ENCODE data around the gene TTC16. TPM values are rescaled to one million over a fixed set of nuclear protein-coding genes. Genes with fewer than 3 reads are reported as not detected.

Gene TTC16
- total and polyA plus RNA-seq, 2 of the 8 experiments (the other 6 are each of a cell fraction or from before 2014, with no cell fraction given): 0.03 TPM; not detected in 1

DNA sequence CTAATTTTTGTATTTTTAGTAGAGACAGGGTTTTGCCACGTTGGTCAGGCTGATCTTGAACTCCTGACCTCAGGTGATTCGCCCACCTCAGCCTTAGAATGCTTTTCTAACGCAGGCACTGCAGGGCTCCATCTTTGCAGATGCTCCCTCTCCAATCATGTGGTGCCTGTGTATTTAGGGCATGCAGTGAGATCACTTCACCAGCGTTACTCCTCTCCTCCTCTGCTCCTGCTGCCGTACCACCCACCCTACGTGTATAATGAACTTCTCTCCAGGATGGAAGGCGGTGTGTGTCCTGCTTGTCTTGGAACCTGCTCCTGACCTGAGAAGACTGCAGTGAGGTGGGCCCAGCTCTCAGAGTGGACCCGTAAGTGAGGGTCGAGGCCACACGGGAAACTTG, 22.7 kb upstream of the TTC16 start:
- Histone ChIP-seq H2BK5ac (ENCODE audit: low read depth, low read length) (no peak overlapping the region), H4K8ac (ENCODE audit: extremely low read depth, insufficient read depth, low read length) (no peak overlapping the region), H3K27ac (ENCODE audit: low read depth, low read length) (no peak overlapping the region; the same call in 1 of the 2 replicates), H2AK5ac (ENCODE audit: low read depth, low read length) (no peak overlapping the region), H3K9ac (replicated peaks in 1 of 4; ENCODE audit: extremely low read depth in 1 of 4, low read depth in 3 of 4, low read length in 3 of 4) (no peak overlapping the region; a peak in 1 of 7 replicates), H3K23ac (ENCODE audit: insufficient read length) (no peak overlapping the region), H3K79me1 (ENCODE audit: low read depth, low read length) (no peaks in the 10 kb centered on the region), H3K4ac (replicated peaks; ENCODE audit: insufficient read length, low read depth, low read length) (no peak overlapping the region), H3K36me3 (ENCODE audit: control insufficient read depth in 2 of 4, insufficient read depth in 4 of 4, low read length in 3 of 4) (peaks cover 0 to 3% (median 2%) of the 10 kb centered on the region in 4 experiments; a peak in 2 of 8 replicates), H2AFZ (ENCODE audit: low read length) (no peak overlapping the region), H3K23me2 (ENCODE audit: low read depth, low read length) (no peaks in the 10 kb centered on the region), H4K20me1 (replicated peaks in 1 of 2; ENCODE audit: control insufficient read depth in 1 of 2, insufficient read depth in 2 of 2, low read length in 2 of 2) (no peaks in the 10 kb centered on the region), H3K14ac (ENCODE audit: insufficient read length) (no peak overlapping the region), H2BK12ac (ENCODE audit: low read depth, low read length) (no peak overlapping the region), H2BK15ac (ENCODE audit: low read length) (no peak overlapping the region), H3K27me3 (replicated peaks in 1 of 4; ENCODE audit: control insufficient read depth in 3 of 4, extremely low read depth in 1 of 4, insufficient read depth in 3 of 4, low read length in 3 of 4) (no peaks in the 10 kb centered on the region), H3K9me3 (ENCODE audit: insufficient read depth in 2 of 2, low read depth in 1 of 2, low read length in 1 of 2) (no peaks in the 10 kb centered on the region), H2BK120ac (replicated peaks; ENCODE audit: low read depth, low read length) (no peak overlapping the region), H3K4me3 (ENCODE audit: extremely low read depth in 1 of 4, insufficient read depth in 2 of 4, low read depth in 3 of 4, low read length in 4 of 4) (no peak overlapping the region), H3K79me2 (ENCODE audit: control insufficient read depth in 1 of 2, insufficient read depth in 2 of 2, low read length in 2 of 2) (no peaks in the 10 kb centered on the region), H3K18ac (ENCODE audit: extremely low read depth, low read length) (no peak overlapping the region), H3K4me1 (replicated peaks in 1 of 4; ENCODE audit: control insufficient read depth in 3 of 4, insufficient read depth in 4 of 4, low read length in 3 of 4) (no peaks in the 10 kb centered on the region), H3K56ac (replicated peaks; ENCODE audit: insufficient read length, low read depth, low read length) (no peak overlapping the region), H3K4me2 (ENCODE audit: insufficient read depth in 1 of 2, low read depth in 2 of 2, low read length in 2 of 2) (no peak overlapping the region), H4K91ac (replicated peaks; ENCODE audit: insufficient read length, low read length) (no peak overlapping the region), H2BK20ac (ENCODE audit: low read length) (no peak overlapping the region), H4K5ac (ENCODE audit: insufficient read length, low read depth, low read length) (no peak overlapping the region)
- WGBS, 2 experiments (ENCODE audit: extremely low coverage in 1 of 2, insufficient coverage in 1 of 2, insufficient read length in 1 of 2, insufficient replicate concordance in 2 of 2, low coverage in 1 of 2, low lambda C conversion rate in 2 of 2, missing lambda C conversion rate in 1 of 2): 91% methylated on average over 10 of the region's 10 CpGs; no CpG with 5 or more reads in 1 of the 2 experiments
- FAIRE-seq (no peak), DNase-seq (ENCODE audit: low read depth in 1 of 2, low spot score in 2 of 2) (no peak)
- ChIA-PET CTCF (ENCODE audit: partially characterized antibody) (interaction anchor here (0.9 to 1.7 kb wide), 4 partner anchors 10 to 108 kb away, joined by 3 read pairs; no protein-coding TSS in a partner anchor), POLR2A (ENCODE audit: partially characterized antibody) (no interaction called here)
- TF ChIP-seq SP1 (IDR thresholded peaks at IDR 0.05; ENCODE audit: low read depth, low read length): no peak
- TF ChIP-seq CBX8 (IDR thresholded peaks at IDR 0.05; ENCODE audit: borderline replicate concordance, low read depth, low read length): no peak
- TF ChIP-seq ZNF274 (IDR thresholded peaks at IDR 0.05; ENCODE audit: borderline replicate concordance, extremely low read depth, low read length): no peak
- TF ChIP-seq RBBP5 (IDR thresholded peaks at IDR 0.05; ENCODE audit: borderline replicate concordance, low read depth, low read length): no peak
- TF ChIP-seq MAFK (IDR thresholded peaks at IDR 0.05; ENCODE audit: low read depth, low read length): no peak
